ENCODE results near the gene RABGGTA. TPM values are rescaled to one million over a fixed set of nuclear protein-coding genes. Genes with fewer than 3 reads are reported as not detected.

The RABGGTA gene
- total and polyA plus RNA-seq, 2 experiments from 2014 or later = 17.6 to 20.7 TPM

GRCh38 chr14:24296341-24297157 is 25.2 kb upstream of the RABGGTA start:
- Histone ChIP-seq H4K20me1 (replicated peaks; ENCODE audit: insufficient read depth) (peaks cover 12% of the 10 kb centered on the region; the same call in 1 of the 2 replicates), H3K9me2 (ENCODE audit: insufficient read depth) (no peaks in the 10 kb centered on the region), H3K4me3 (no peak overlapping the region), H3K36me3 (ENCODE audit: insufficient read depth) (no peaks in the 10 kb centered on the region; the same call in 1 of the 2 replicates), H3K4me1 (ENCODE audit: insufficient read depth) (peaks cover 16% of the 10 kb centered on the region; the same call in 1 of the 2 replicates), H3K27ac (ENCODE audit: low read depth) (no peak overlapping the region), H3K4me2 (no peak overlapping the region), H3K79me2 (replicated peaks; ENCODE audit: insufficient read depth) (peaks cover 13% of the 10 kb centered on the region), H3F3A (replicated peaks; ENCODE audit: low read depth) (peaks cover 7% of the 10 kb centered on the region), H3K27me3 (ENCODE audit: insufficient read depth) (no peaks in the 10 kb centered on the region), H2AFZ (no peak overlapping the region)
- peaks cover 2% of the 10 kb centered on the region; the same call in 1 of the 3 replicates for H3K9me3 Mint-ChIP-seq
- DNase-seq (ENCODE audit: low spot score) (peak; percentile 84), ATAC-seq (peak; percentile 63)
- H3K4me1 Mint-ChIP-seq = peaks cover 21% of the 10 kb centered on the region
- TF ChIP-seq NANOG (IDR thresholded peaks at IDR 0.05; ENCODE audit: borderline replicate concordance) (no peak), CTCF (conservative IDR thresholded peaks at IDR 0.05; ENCODE audit: low read depth in 2 of 2) (peak; percentile 79 to 86), ZNF462 (CRISPR knock-in tag; IDR thresholded peaks at IDR 0.05) (no peak), ZNF114 (CRISPR knock-in tag; IDR thresholded peaks at IDR 0.05) (no peak), ETS1 (IDR thresholded peaks at IDR 0.05) (no peak)
- peak overlapping the region; percentile 26; the same call in 1 of the 2 replicates for H3K27ac Mint-ChIP-seq
- H3K27me3 Mint-ChIP-seq (ENCODE audit: insufficient read depth, low read depth, poor library complexity) = peaks cover 13% of the 10 kb centered on the region
- no peak overlapping the region; the same call in 2 of the 3 replicates for H3K4me3 Mint-ChIP-seq
- peaks cover 9% of the 10 kb centered on the region; the same call in 2 of the 3 replicates for H3K36me3 Mint-ChIP-seq (ENCODE audit: low read depth)

Data from GM23338 (cell line).